ENCODE measurements around the gene MIER2.

- no peak for TF ChIP-seq CTCF (IDR thresholded peaks at IDR 0.05 in 8 of 11, conservative IDR thresholded peaks at IDR 0.05 in 3 of 11)
- no peak for TF ChIP-seq POLR2A (IDR thresholded peaks at IDR 0.05)
Measured at GRCh38 chr19:343451-343931, 1.1 kb downstream of the MIER2 start.
